GM23338 (cell line): ENCODE results near the gene BCL2L15. TPM values are rescaled to one million over a fixed set of nuclear protein-coding genes. Genes with fewer than 3 reads are reported as not detected.

Experiments
- ATAC-seq: fragments of 200-7000 bp; cut with Tn5 transposase; 3 replicates; pipeline ENCODE4 v1.9.1; 2020
- DNase-seq: peaks from one replicate; pipeline ENCODE4 v3.0.0-alpha.2; 2015; ENCODE audit warnings: low spot score
- H2AFZ ChIP-seq: fragments of 200-600 bp; sonication (generic); 2 replicates; pipeline ENCODE4 v1.8.0; 2016; ENCODE audit warnings: antibody characterized with exemption, mild to moderate bottlenecking, moderate library complexity
- H3F3A ChIP-seq: fragments of 200-600 bp; sonication (generic); replicated peaks from 2 replicates; pipeline ENCODE4 v1.8.0; 2017; ENCODE audit warnings: antibody characterized with exemption, mixed run types, low read depth
- H3K27ac ChIP-seq: fragments of 200-600 bp; sonication (generic); 2 replicates; pipeline ENCODE4 v1.6.1; 2016; ENCODE audit warnings: low read depth
- H3K27me3 ChIP-seq: fragments of 200-600 bp; sonication (generic); 2 replicates; pipeline ENCODE4 v1.8.0; 2016; ENCODE audit warnings: mild to moderate bottlenecking, mixed run types, moderate library complexity; ENCODE audit not compliant: insufficient read depth
- H3K36me3 ChIP-seq: fragments of 200-600 bp; sonication (generic); 2 replicates; pipeline ENCODE4 v1.8.0; 2016; ENCODE audit warnings: mild to moderate bottlenecking; ENCODE audit not compliant: insufficient read depth
- H3K4me1 ChIP-seq: fragments of 200-600 bp; sonication (generic); 2 replicates; pipeline ENCODE4 v1.8.0; 2016; ENCODE audit warnings: mild to moderate bottlenecking, moderate library complexity; ENCODE audit not compliant: insufficient read depth
- H3K4me2 ChIP-seq: fragments of 200-600 bp; sonication (generic); 2 replicates; pipeline ENCODE4 v1.7.1; 2017; ENCODE audit warnings: mixed run types
- H3K4me3 ChIP-seq: fragments of 200-600 bp; sonication (generic); 2 replicates; pipeline ENCODE4 v1.6.1; 2016; ENCODE audit warnings: mixed run types
- H3K79me2 ChIP-seq: fragments of 200-600 bp; sonication (generic); replicated peaks from 2 replicates; pipeline ENCODE4 v1.8.0; 2017; ENCODE audit warnings: mild to moderate bottlenecking; ENCODE audit not compliant: insufficient read depth
- H3K9me2 ChIP-seq: fragments of 200-600 bp; sonication (generic); 2 replicates; pipeline ENCODE4 v1.8.0; 2017; ENCODE audit not compliant: insufficient read depth
- H4K20me1 ChIP-seq: fragments of 200-600 bp; sonication (generic); replicated peaks from 2 replicates; pipeline ENCODE4 v1.8.0; 2017; ENCODE audit warnings: mild to moderate bottlenecking; ENCODE audit not compliant: insufficient read depth
- H3K27ac Mint-ChIP-seq: 2 replicates; pipeline ENCODE4 v1.8.0; 2020; ENCODE audit warnings: inconsistent platforms, mild to moderate bottlenecking, moderate library complexity, mixed read lengths
- H3K27me3 Mint-ChIP-seq: 3 replicates; pipeline ENCODE4 v1.8.0; 2022; ENCODE audit warnings: low read depth, mild to moderate bottlenecking, moderate library complexity, mixed read lengths, inconsistent platforms; ENCODE audit not compliant: insufficient read depth, poor library complexity
- H3K36me3 Mint-ChIP-seq: 3 replicates; pipeline ENCODE4 v1.8.0; 2021; ENCODE audit warnings: low read depth, mild to moderate bottlenecking, inconsistent platforms, moderate library complexity, mixed read lengths
- H3K4me1 Mint-ChIP-seq: 3 replicates; pipeline ENCODE4 v1.8.0; 2020; ENCODE audit warnings: mild to moderate bottlenecking, inconsistent platforms, mixed read lengths
- H3K4me3 Mint-ChIP-seq: 3 replicates; pipeline ENCODE4 v1.8.0; 2021; ENCODE audit warnings: moderate library complexity, mild to moderate bottlenecking, inconsistent platforms, mixed read lengths
- H3K9me3 Mint-ChIP-seq: 3 replicates; pipeline ENCODE4 v1.8.0; 2020; ENCODE audit warnings: moderate library complexity, mild to moderate bottlenecking, inconsistent platforms, mixed read lengths
- CREB1 ChIP-seq: fragments of 250-450 bp; sonication (Bioruptor Pico); IDR thresholded peaks from 2 replicates; pipeline ENCODE4 v1.5.0; 2020; ENCODE audit warnings: low read depth, mild to moderate bottlenecking, moderate library complexity
- EZH2phosphoT487 ChIP-seq: fragments of 200-600 bp; sonication (generic); IDR thresholded peaks from one replicate; pipeline ENCODE4 v1.8.1; 2018; ENCODE audit warnings: antibody characterized with exemption; ENCODE audit not compliant: unreplicated experiment
- JUNB ChIP-seq: IDR thresholded peaks from one replicate; pipeline ENCODE4 v1.6.1; 2016; ENCODE audit warnings: antibody characterized with exemption; ENCODE audit not compliant: unreplicated experiment
- NANOG ChIP-seq: IDR thresholded peaks from 2 replicates; pipeline ENCODE4 v1.6.1; 2016; ENCODE audit warnings: antibody characterized with exemption, borderline replicate concordance
- POLR2AphosphoS5 ChIP-seq: IDR thresholded peaks from 2 replicates; pipeline ENCODE4 v1.6.1; 2016; ENCODE audit warnings: antibody characterized with exemption, low read depth
- STAT1 ChIP-seq: IDR thresholded peaks from one replicate; pipeline ENCODE4 v1.6.1; 2016; ENCODE audit warnings: antibody characterized with exemption; ENCODE audit not compliant: unreplicated experiment
- ZNF114 ChIP-seq: fragments of 250-450 bp; sonication (Bioruptor Pico); IDR thresholded peaks from 2 replicates; pipeline ENCODE4 v1.5.0; 2020; ENCODE audit warnings: mild to moderate bottlenecking, moderate library complexity
- ZNF331 ChIP-seq: fragments of 250-450 bp; sonication (Bioruptor Pico); IDR thresholded peaks from 2 replicates; pipeline ENCODE4 v1.5.0; 2020; ENCODE audit warnings: low read depth, mild to moderate bottlenecking, moderate library complexity
- polyA plus RNA-seq: library from polyadenylated mRNA; unstranded; fragments of >200 nt; fragmentation: Nextera tagmentation; extraction: Ambion mirVana; gene quantifications from 2 replicates; pipeline ENCODE4 v1.2.1, GENCODE V29; 2016
- total RNA-seq: library from RNA; depleted of rRNA; stranded (reverse); fragments of >200 nt; shearing (Covaris generic); gene quantifications from 2 replicates; pipeline ENCODE4 v1.2.3, GENCODE V29; 2014
- TF ChIP-seq, protein P1 (sequence below), 2 experiments: fragments of 200-600 bp in 1 of 2; sonication (generic) in 1 of 2; conservative IDR thresholded peaks; 2 replicates each; pipeline versions ENCODE4 v1.5.1 to v1.6.1; 2016 to 2017; ENCODE audit warnings: antibody characterized with exemption in 2 of 2, low read depth in 2 of 2, mild to moderate bottlenecking in 2 of 2, moderate library complexity in 1 of 2
- TF ChIP-seq, protein P2 (sequence below): IDR thresholded peaks from 2 replicates; pipeline ENCODE4 v1.6.1; 2016; ENCODE audit warnings: antibody characterized with exemption

Gene BCL2L15
- total and polyA plus RNA-seq, 2 experiments from 2014 or later = not detected

DNA sequence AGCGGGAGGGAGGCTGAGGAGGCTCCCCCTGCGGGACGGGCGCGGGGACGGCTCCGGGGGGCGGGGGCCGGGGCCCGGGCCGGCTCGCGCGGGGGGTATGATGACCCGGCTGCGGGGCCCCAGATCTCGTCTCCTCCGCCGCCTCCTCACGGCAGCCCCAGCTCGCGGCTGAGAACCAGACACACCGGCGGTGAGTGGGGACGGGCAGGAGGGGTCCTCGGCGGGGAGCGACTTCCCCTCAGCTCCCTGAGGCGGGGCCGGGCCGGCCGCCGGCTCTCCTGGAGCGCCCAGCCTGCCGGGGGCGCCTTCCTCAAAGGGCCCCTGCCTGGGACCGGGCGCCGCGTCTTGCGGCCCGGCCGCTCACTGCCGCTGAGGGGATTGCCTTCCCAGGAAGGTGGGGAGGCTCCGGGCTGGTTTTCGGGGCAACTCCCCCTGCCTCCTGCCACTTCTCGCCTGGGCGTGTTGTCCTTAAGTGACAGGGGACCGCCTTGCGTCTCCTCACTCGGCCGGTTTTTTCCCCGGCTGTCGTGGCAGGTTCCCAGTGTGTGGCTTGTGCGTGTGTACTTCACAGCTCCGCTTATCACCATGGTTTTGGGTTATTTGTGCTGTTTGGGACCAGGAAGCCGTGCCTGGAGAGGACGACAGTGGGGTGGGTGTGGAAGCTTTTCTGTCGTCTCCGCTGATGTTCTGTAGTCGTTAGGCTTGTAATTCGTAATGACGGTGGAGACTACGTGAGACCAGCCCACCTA, 42.5 kb upstream of the BCL2L15 start:
- 0 out of 2 replicates have a peak, but pooled peaks cover 8% of the 10 kb centered on the region for H3F3A ChIP-seq
- Mint-ChIP-seq H3K9me3 (no peaks in the 10 kb centered on the region), H3K36me3 (no peaks in the 10 kb centered on the region; the same call in 2 of the 3 replicates), H3K27ac (no peak overlapping the region), H3K4me1 (peaks cover 25% of the 10 kb centered on the region), H3K4me3 (peak overlapping the region; percentile 90), H3K27me3 (peaks cover 5% of the 10 kb centered on the region)
- H3K27ac ChIP-seq = peak overlapping the region; percentile 65; the same call in 1 of the 2 replicates
- ATAC-seq (peak; percentile 61), DNase-seq (peak; percentile 68)
- peaks cover 25% of the 10 kb centered on the region for H3K4me1 ChIP-seq
- H3K9me2 ChIP-seq = no peaks in the 10 kb centered on the region
- H3K4me3 ChIP-seq = peak overlapping the region; percentile 97
- TF ChIP-seq JUNB (no peak), ZNF114 (no peak), STAT1 (no peak), ZNF331 (CRISPR knock-in tag) (no peak), EZH2phosphoT487 (no peak), POLR2AphosphoS5 (no peak), CREB1 (CRISPR knock-in tag) (no peak)
- TF ChIP-seq, protein P1, sequence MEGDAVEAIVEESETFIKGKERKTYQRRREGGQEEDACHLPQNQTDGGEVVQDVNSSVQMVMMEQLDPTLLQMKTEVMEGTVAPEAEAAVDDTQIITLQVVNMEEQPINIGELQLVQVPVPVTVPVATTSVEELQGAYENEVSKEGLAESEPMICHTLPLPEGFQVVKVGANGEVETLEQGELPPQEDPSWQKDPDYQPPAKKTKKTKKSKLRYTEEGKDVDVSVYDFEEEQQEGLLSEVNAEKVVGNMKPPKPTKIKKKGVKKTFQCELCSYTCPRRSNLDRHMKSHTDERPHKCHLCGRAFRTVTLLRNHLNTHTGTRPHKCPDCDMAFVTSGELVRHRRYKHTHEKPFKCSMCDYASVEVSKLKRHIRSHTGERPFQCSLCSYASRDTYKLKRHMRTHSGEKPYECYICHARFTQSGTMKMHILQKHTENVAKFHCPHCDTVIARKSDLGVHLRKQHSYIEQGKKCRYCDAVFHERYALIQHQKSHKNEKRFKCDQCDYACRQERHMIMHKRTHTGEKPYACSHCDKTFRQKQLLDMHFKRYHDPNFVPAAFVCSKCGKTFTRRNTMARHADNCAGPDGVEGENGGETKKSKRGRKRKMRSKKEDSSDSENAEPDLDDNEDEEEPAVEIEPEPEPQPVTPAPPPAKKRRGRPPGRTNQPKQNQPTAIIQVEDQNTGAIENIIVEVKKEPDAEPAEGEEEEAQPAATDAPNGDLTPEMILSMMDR (conservative IDR thresholded peaks at IDR 0.05; ENCODE audit: low read depth in 2 of 2) = peak in 1 of 2 experiments; percentile 34; a peak in 2 of 4 replicates
- peak overlapping the region; percentile 89 for H3K4me2 ChIP-seq
- no peaks in the 10 kb centered on the region for H3K36me3 ChIP-seq
- H3K79me2 ChIP-seq = peaks cover 51% of the 10 kb centered on the region
- peak overlapping the region; percentile 60; the same call in 1 of the 2 replicates for H2AFZ ChIP-seq
- peaks cover 8% of the 10 kb centered on the region; the same call in 1 of the 2 replicates for H4K20me1 ChIP-seq
- H3K27me3 ChIP-seq = no peaks in the 10 kb centered on the region

DNA sequence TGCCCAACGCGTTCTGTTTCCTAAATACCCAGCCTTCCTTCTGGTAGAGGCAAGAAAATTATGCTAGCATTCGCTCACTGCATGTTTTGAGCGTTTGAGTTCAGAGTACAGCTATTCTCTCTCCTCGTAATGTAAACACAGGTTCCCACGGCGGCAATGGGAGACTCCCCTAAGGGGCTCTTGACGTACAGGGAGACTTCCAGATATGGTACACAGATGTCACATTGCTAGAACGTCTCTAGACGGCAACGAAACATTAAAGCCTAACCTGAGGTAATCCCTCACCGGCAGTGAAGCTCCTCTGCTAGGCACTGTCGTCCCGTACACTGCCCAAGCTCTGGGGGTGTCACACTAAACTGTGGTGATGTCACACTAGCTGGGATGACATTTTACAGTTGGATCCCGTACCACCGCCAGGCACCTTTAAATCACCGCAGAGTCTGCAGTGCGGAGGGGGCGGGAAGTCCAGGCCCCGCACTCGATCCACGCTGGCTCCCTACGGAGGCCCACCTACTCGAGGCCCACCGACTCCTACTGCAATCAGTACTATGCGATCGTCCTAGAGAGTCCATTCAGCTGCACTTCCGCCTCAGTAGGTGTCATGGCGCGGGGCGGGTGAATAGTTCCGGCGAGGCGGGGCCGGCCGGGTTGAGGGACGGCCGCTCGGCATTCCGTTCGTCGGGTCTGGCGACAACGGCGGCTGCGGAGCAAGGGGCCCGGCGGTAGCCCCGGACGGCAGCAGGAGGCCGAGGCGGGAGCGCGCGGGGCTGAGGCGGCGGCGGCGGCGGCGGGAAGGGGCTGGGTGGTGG, 41.8 kb upstream of the BCL2L15 start, which contains the start of gene HIPK1:
Gene HIPK1 (plus strand): TSS at position 384 of the 809 bp plus-strand sequence.
- DNase-seq (peak; percentile 98), ATAC-seq (peak; percentile 85)
- Histone ChIP-seq H3K4me2 (peak within 1 kb of the TSS; percentile 89), H3K4me3 (peak within 1 kb of the TSS; percentile 97), H3K27ac (peak within 1 kb of the TSS; percentile 65; the same call in 1 of the 2 replicates), H3K4me1 (peaks cover 25% of the 10 kb centered on the region), H3K36me3 (no peaks in the 10 kb centered on the region), H3K79me2 (peaks cover 43% of the 10 kb centered on the region), H3K27me3 (no peaks in the 10 kb centered on the region), H4K20me1 (peaks cover 5% of the 10 kb centered on the region; the same call in 1 of the 2 replicates), H2AFZ (peak within 1 kb of the TSS; percentile 100), H3K9me2 (no peaks in the 10 kb centered on the region), H3F3A (0 out of 2 replicates have a peak, but pooled peaks cover 8% of the 10 kb centered on the region)
- Mint-ChIP-seq H3K36me3 (no peaks in the 10 kb centered on the region; the same call in 2 of the 3 replicates), H3K9me3 (no peaks in the 10 kb centered on the region), H3K27me3 (peaks cover 5% of the 10 kb centered on the region), H3K27ac (peak within 1 kb of the TSS; percentile 76), H3K4me3 (peak within 1 kb of the TSS; percentile 94), H3K4me1 (peaks cover 25% of the 10 kb centered on the region)
- TF ChIP-seq POLR2AphosphoS5 = peak; percentile 74
- TF ChIP-seq CREB1 (CRISPR knock-in tag) = peak; percentile 81
- TF ChIP-seq, protein P2, sequence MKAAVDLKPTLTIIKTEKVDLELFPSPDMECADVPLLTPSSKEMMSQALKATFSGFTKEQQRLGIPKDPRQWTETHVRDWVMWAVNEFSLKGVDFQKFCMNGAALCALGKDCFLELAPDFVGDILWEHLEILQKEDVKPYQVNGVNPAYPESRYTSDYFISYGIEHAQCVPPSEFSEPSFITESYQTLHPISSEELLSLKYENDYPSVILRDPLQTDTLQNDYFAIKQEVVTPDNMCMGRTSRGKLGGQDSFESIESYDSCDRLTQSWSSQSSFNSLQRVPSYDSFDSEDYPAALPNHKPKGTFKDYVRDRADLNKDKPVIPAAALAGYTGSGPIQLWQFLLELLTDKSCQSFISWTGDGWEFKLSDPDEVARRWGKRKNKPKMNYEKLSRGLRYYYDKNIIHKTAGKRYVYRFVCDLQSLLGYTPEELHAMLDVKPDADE = peak; percentile 96
- TF ChIP-seq, protein P1 (conservative IDR thresholded peaks at IDR 0.05; ENCODE audit: low read depth in 2 of 2) = 0 out of 4 replicates have a peak, but pooled peaks of 1 of the 2 experiments have one; percentile 4
- no peak for TF ChIP-seq NANOG
